Panc1 (cell line): Measurements from ENCODE around the gene MEI4.

Source experiments
- POLR2AphosphoS5 ChIP-seq: IDR thresholded peaks from 2 replicates; pipeline ENCODE4 v1.6.1; 2012; ENCODE audit warnings: mild to moderate bottlenecking, low read depth, low read length, moderate library complexity
- TF ChIP-seq, protein P1 (sequence below): fragments of 450-650 bp; IDR thresholded peaks from 2 replicates; pipeline ENCODE4 v1.5.1; 2017; ENCODE audit warnings: mild to moderate bottlenecking

DNA sequence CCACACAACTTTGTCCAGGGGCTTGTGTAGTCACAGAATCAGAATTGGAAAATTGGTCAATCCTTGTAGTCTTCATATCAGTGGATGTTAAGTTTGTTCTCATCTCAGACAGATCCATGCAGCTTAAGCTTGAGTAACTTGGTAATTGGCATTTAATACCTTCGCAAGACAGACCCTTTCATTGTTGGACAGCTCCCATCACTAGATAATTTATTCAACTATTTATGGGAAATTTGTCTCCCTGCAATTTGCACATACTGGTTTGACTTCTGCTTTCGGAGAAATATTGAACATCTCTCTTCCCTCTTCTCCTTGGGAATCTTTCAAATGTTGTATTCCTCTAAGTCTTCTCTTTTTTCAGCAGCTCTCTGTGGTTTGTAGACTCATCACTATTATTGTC, 17.1 kb downstream of the MEI4 start:
- TF ChIP-seq, protein P1, sequence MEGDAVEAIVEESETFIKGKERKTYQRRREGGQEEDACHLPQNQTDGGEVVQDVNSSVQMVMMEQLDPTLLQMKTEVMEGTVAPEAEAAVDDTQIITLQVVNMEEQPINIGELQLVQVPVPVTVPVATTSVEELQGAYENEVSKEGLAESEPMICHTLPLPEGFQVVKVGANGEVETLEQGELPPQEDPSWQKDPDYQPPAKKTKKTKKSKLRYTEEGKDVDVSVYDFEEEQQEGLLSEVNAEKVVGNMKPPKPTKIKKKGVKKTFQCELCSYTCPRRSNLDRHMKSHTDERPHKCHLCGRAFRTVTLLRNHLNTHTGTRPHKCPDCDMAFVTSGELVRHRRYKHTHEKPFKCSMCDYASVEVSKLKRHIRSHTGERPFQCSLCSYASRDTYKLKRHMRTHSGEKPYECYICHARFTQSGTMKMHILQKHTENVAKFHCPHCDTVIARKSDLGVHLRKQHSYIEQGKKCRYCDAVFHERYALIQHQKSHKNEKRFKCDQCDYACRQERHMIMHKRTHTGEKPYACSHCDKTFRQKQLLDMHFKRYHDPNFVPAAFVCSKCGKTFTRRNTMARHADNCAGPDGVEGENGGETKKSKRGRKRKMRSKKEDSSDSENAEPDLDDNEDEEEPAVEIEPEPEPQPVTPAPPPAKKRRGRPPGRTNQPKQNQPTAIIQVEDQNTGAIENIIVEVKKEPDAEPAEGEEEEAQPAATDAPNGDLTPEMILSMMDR = no peak
- no peak for TF ChIP-seq POLR2AphosphoS5
